Limb (tissue), 2 donors: ENCODE measurements around the gene PRKD1.

Experiments used
- DNase-seq, 2 donors: peaks; one replicate each; pipeline ENCODE4 v3.0.0-alpha.2; 2016; ENCODE audit errors: extremely low spot score in 2 of 2

The PRKD1 gene

GRCh38 chr14:29927376-29928116 is at the start of gene PRKD1:
Gene PRKD1 (minus strand): TSS chr14:29927847.
- DNase-seq, result peak; percentile 71 to 81

GRCh38 chr14:29971101-29971500 is 43.5 kb upstream of the PRKD1 start:
- no peak for DNase-seq

- no peak for DNase-seq
Measured at GRCh38 chr14:29955087-29955486, 27.4 kb upstream of the PRKD1 start.

- DNase-seq, result no peak
Measured at GRCh38 chr14:29953501-29953900, 25.9 kb upstream of the PRKD1 start.

GRCh38 chr14:29944091-29944490 is 16.4 kb upstream of the PRKD1 start:
- no peak for DNase-seq

- no peak for DNase-seq
Measured at GRCh38 chr14:29941401-29941800, 13.8 kb upstream of the PRKD1 start.

- no peak for DNase-seq
Measured at GRCh38 chr14:29940482-29940881, 12.8 kb upstream of the PRKD1 start.

GRCh38 chr14:29937116-29937515 is 9.5 kb upstream of the PRKD1 start:
- no peak for DNase-seq

- no peak for DNase-seq
Measured at GRCh38 chr14:29930283-29930682, 2.6 kb upstream of the PRKD1 start.

GRCh38 chr14:29928117-29928640 is 532 bp upstream of the PRKD1 start:
- no peak for DNase-seq

- DNase-seq, result peak in 1 of 2 donors; percentile 77
Measured at GRCh38 chr14:29926701-29927375, 809 bp downstream of the PRKD1 start.

GRCh38 chr14:29926228-29926627 is 1.4 kb downstream of the PRKD1 start:
- DNase-seq, result no peak

- no peak for DNase-seq
Measured at GRCh38 chr14:29925736-29926135, 1.9 kb downstream of the PRKD1 start.

GRCh38 chr14:29925101-29925722 is 2.4 kb downstream of the PRKD1 start:
- no peak for DNase-seq

- DNase-seq, result no peak
Measured at GRCh38 chr14:29919845-29920244, 7.8 kb downstream of the PRKD1 start.

- no peak for DNase-seq
Measured at GRCh38 chr14:29918981-29919380, 8.7 kb downstream of the PRKD1 start.

GRCh38 chr14:29913566-29913965 is 14.1 kb downstream of the PRKD1 start:
- DNase-seq, result no peak

- no peak for DNase-seq
Measured at GRCh38 chr14:29911810-29912209, 15.8 kb downstream of the PRKD1 start.

- DNase-seq, result no peak
Measured at GRCh38 chr14:29908652-29909577, 18.7 kb downstream of the PRKD1 start.

- DNase-seq, result no peak
Measured at GRCh38 chr14:29906256-29906870, 21.3 kb downstream of the PRKD1 start.

GRCh38 chr14:29905543-29905942 is 22.1 kb downstream of the PRKD1 start:
- no peak for DNase-seq
